T-cell (primary cell): ENCODE results near the gene TRIM62. TPM values are rescaled to one million over a fixed set of nuclear protein-coding genes. Genes with fewer than 3 reads are reported as not detected.

Source experiments
- ATAC-seq, 4 experiments: fragments of 200-7000 bp in 3 of 4; fragments of 150-1000 bp in 1 of 4; cut with Tn5 transposase; replicated peaks in 1 of 4; 1 replicate in 3 of 4; 2 replicates in 1 of 4; pipeline ENCODE4 v1.10.0; 2021; ENCODE audit warnings: moderate library complexity in 3 of 4, mild to moderate bottlenecking in 2 of 4, moderate number of reproducible peaks in 1 of 4
- CTCF ChIA-PET, 2 donors: fragments of 300-600 bp; sonication (Branson Sonifier 250); formaldehyde crosslinking; loops; one replicate each; lab custom pipeline; 2022; ENCODE audit warnings: antibody characterized with exemption in 2 of 2; lab: Charles Lee
- POLR2A ChIA-PET, 2 donors: fragments of 300-600 bp; sonication (Branson Sonifier 250); formaldehyde crosslinking; loops; one replicate each; lab custom pipeline; 2022; ENCODE audit warnings: antibody characterized with exemption in 2 of 2; lab: Charles Lee
- DNase-seq, 35 experiments: peaks; one replicate each; pipeline versions ENCODE4 v3.0.0 to v3.0.0-alpha.2; 2013 to 2023
- H3K27ac ChIP-seq: one replicate; pipeline ENCODE4 v1.5.1; 2013; ENCODE audit warnings: low read length
- H3K27me3 ChIP-seq, 2 experiments: replicated peaks in 1 of 2; 1 replicate in 1 of 2; 2 replicates in 1 of 2; pipeline versions ENCODE4 v1.6.1 to v1.7.0; 2013; ENCODE audit warnings: low read length in 1 of 2, mixed read lengths in 1 of 2; ENCODE audit not compliant: control insufficient read depth in 2 of 2, insufficient read depth in 2 of 2; ENCODE audit errors: extremely low read depth in 1 of 2
- H3K36me3 ChIP-seq, 2 donors: 1 replicate in 1 of 2; 2 replicates in 1 of 2; pipeline versions ENCODE4 v1.6.1 to v1.7.0; 2013; ENCODE audit warnings: low read length in 1 of 2; ENCODE audit not compliant: control insufficient read depth in 2 of 2, insufficient read depth in 1 of 2; ENCODE audit errors: extremely low read depth in 1 of 2
- H3K4me1 ChIP-seq, 2 experiments: 1 replicate in 1 of 2; 2 replicates in 1 of 2; pipeline versions ENCODE4 v1.6.1 to v1.7.0; 2013; ENCODE audit warnings: low read length in 2 of 2, mixed read lengths in 1 of 2; ENCODE audit not compliant: insufficient read depth in 2 of 2, control insufficient read depth in 1 of 2; ENCODE audit errors: extremely low read depth in 1 of 2
- H3K4me3 ChIP-seq, 2 donors: 1 replicate in 1 of 2; 2 replicates in 1 of 2; pipeline versions ENCODE4 v1.5.1 to v1.7.0; 2013; ENCODE audit warnings: mild to moderate bottlenecking in 2 of 2, low read length in 1 of 2, moderate library complexity in 1 of 2; ENCODE audit not compliant: control insufficient read depth in 1 of 2; ENCODE audit errors: extremely low read depth in 1 of 2
- H3K9me3 ChIP-seq: 2 replicates; pipeline ENCODE4 v1.7.0; 2013
- H3K27ac Mint-ChIP-seq, 2 donors: one replicate each; pipeline ENCODE4 v1.8.0; 2020 to 2021; ENCODE audit warnings: mild to moderate bottlenecking in 2 of 2, mixed read lengths in 2 of 2
- H3K27me3 Mint-ChIP-seq, 2 donors: one replicate each; pipeline ENCODE4 v1.8.0; 2021 to 2022; ENCODE audit warnings: mixed read lengths in 2 of 2
- H3K36me3 Mint-ChIP-seq: one replicate; pipeline ENCODE4 v1.8.0; 2021; ENCODE audit warnings: mixed read lengths
- H3K4me1 Mint-ChIP-seq, 3 donors: one replicate each; pipeline ENCODE4 v1.8.0; 2020 to 2022; ENCODE audit warnings: mixed read lengths in 3 of 3, mild to moderate bottlenecking in 1 of 3
- H3K4me3 Mint-ChIP-seq, 3 donors: one replicate each; pipeline ENCODE4 v1.8.0; 2020 to 2022; ENCODE audit warnings: mild to moderate bottlenecking in 3 of 3, mixed read lengths in 3 of 3, moderate library complexity in 3 of 3
- H3K9me3 Mint-ChIP-seq, 3 donors: one replicate each; pipeline ENCODE4 v1.8.0; 2020 to 2022; ENCODE audit warnings: mixed read lengths in 3 of 3
- WGBS: methylation state at CpG from one replicate; pipeline ENCODE4 v1.1.5; 2013; ENCODE audit warnings: missing lambda C conversion rate; ENCODE audit not compliant: insufficient coverage; 5-methylcytosine and 5-hydroxymethylcytosine counted together
- total RNA-seq, 35 experiments: library from RNA in 6 of 35; stranded (reverse) in 6 of 35; fragments of 120-200 nt in 1 of 35; gene quantifications; one replicate each; pipeline versions ENCODE4 v1.2.1 to v1.2.4 and lab custom pipeline; 2013 to 2026

TRIM62 gene
- total RNA-seq, 5 donors from 2014 or later (not counting 1 experiment from before 2014, with no cell fraction given), result 20.3 to 31.8 (median 24.3) TPM

GRCh38 chr1:33221385-33221758, 39.5 kb upstream of the TRIM62 start:
- Mint-ChIP-seq H3K36me3 (peaks cover 4% of the 10 kb centered on the region), H3K27me3 (peaks cover 2 to 4% of the 10 kb centered on the region in 2 donors), H3K27ac (no peak overlapping the region), H3K9me3 (peaks cover 7 to 18% (median 13%) of the 10 kb centered on the region in 3 donors), H3K4me3 (no peak overlapping the region), H3K4me1 (peaks cover 0 to 5% (median 0%) of the 10 kb centered on the region in 3 donors)
- Histone ChIP-seq H3K4me1 (peaks cover 0 to 2% of the 10 kb centered on the region in 2 experiments), H3K27ac (no peak overlapping the region), H3K36me3 (no peaks in the 10 kb centered on the region), H3K4me3 (no peak overlapping the region), H3K27me3 (peaks cover 0 to 10% of the 10 kb centered on the region in 2 experiments), H3K9me3 (no peaks in the 10 kb centered on the region)
- ChIA-PET POLR2A (no interaction called here), CTCF (no interaction called here)
- DNase-seq (no peak), ATAC-seq (no peak)
- no CpG with 5 or more reads among the region's 2 CpGs for WGBS

- ATAC-seq (no peak), DNase-seq (no peak)
- H3K9me3 ChIP-seq, result no peaks in the 10 kb centered on the region
- 82% methylated on average over 9 of the region's 12 CpGs for WGBS
- peaks cover 2 to 4% of the 10 kb centered on the region in 2 donors for H3K27me3 Mint-ChIP-seq
- peaks cover 7 to 18% (median 13%) of the 10 kb centered on the region in 3 donors for H3K9me3 Mint-ChIP-seq
- peaks cover 0 to 2% of the 10 kb centered on the region in 2 experiments for H3K4me1 ChIP-seq
- no peak overlapping the region for H3K27ac ChIP-seq
- POLR2A ChIA-PET, result no interaction called here
- H3K27me3 ChIP-seq, result peaks cover 0 to 10% of the 10 kb centered on the region in 2 experiments
- no peak overlapping the region for H3K4me3 ChIP-seq
- no peaks in the 10 kb centered on the region for H3K36me3 ChIP-seq
- peaks cover 0 to 5% (median 0%) of the 10 kb centered on the region in 3 donors for H3K4me1 Mint-ChIP-seq
- H3K4me3 Mint-ChIP-seq, result no peak overlapping the region
- CTCF ChIA-PET, result no interaction called here
- peaks cover 4% of the 10 kb centered on the region for H3K36me3 Mint-ChIP-seq
- no peak overlapping the region for H3K27ac Mint-ChIP-seq
Measured at GRCh38 chr1:33220676-33221384, 39.0 kb upstream of the TRIM62 start.

GRCh38 chr1:33219886-33220661, 38.2 kb upstream of the TRIM62 start:
- ChIA-PET POLR2A (no interaction called here), CTCF (no interaction called here)
- Mint-ChIP-seq H3K4me3 (no peak overlapping the region), H3K27me3 (peaks cover under 1 to 2% of the 10 kb centered on the region in 2 donors), H3K9me3 (peaks cover 7 to 17% (median 13%) of the 10 kb centered on the region in 3 donors), H3K27ac (no peak overlapping the region), H3K4me1 (peaks cover 0 to 5% (median 0%) of the 10 kb centered on the region in 3 donors), H3K36me3 (peaks cover 4% of the 10 kb centered on the region)
- peaks cover 0 to 10% of the 10 kb centered on the region in 2 experiments for H3K27me3 ChIP-seq
- no peaks in the 10 kb centered on the region for H3K9me3 ChIP-seq
- ATAC-seq, result no peak
- peaks cover 0 to 2% of the 10 kb centered on the region in 2 experiments for H3K4me1 ChIP-seq
- no peak overlapping the region for H3K4me3 ChIP-seq
- 79% methylated on average over 2 of the region's 7 CpGs for WGBS
- H3K27ac ChIP-seq, result no peak overlapping the region
- H3K36me3 ChIP-seq, result no peaks in the 10 kb centered on the region
- no peak for DNase-seq

- no peaks in the 10 kb centered on the region for H3K36me3 ChIP-seq
- POLR2A ChIA-PET, result no interaction called here
- no CpG with 5 or more reads among the region's 3 CpGs for WGBS
- no peak for DNase-seq
- no peak overlapping the region for H3K4me3 ChIP-seq
- H3K9me3 ChIP-seq, result no peaks in the 10 kb centered on the region
- Mint-ChIP-seq H3K4me3 (no peak overlapping the region), H3K27me3 (peaks cover 19 to 33% of the 10 kb centered on the region in 2 donors), H3K27ac (no peak overlapping the region), H3K36me3 (no peaks in the 10 kb centered on the region), H3K4me1 (no peaks in the 10 kb centered on the region), H3K9me3 (no peaks in the 10 kb centered on the region)
- ATAC-seq, result no peak
- H3K27ac ChIP-seq, result no peak overlapping the region
- no peaks in the 10 kb centered on the region for H3K4me1 ChIP-seq
- H3K27me3 ChIP-seq, result peaks cover 0 to 4% of the 10 kb centered on the region in 2 experiments
- CTCF ChIA-PET, result no interaction called here
Measured at GRCh38 chr1:33211972-33212371, 30.1 kb upstream of the TRIM62 start.

- DNase-seq (no peak), ATAC-seq (no peak)
- no peaks in the 10 kb centered on the region for H3K9me3 ChIP-seq
- no peaks in the 10 kb centered on the region for H3K4me1 ChIP-seq
- H3K27ac Mint-ChIP-seq, result no peak overlapping the region
- H3K27me3 ChIP-seq, result peaks cover 0 to 4% of the 10 kb centered on the region in 2 experiments
- no peak overlapping the region for H3K27ac ChIP-seq
- H3K27me3 Mint-ChIP-seq, result peaks cover 11 to 16% of the 10 kb centered on the region in 2 donors
- H3K36me3 Mint-ChIP-seq, result no peaks in the 10 kb centered on the region
- no peaks in the 10 kb centered on the region for H3K4me1 Mint-ChIP-seq
- no peak overlapping the region for H3K4me3 Mint-ChIP-seq
- ChIA-PET CTCF (no interaction called here), POLR2A (no interaction called here)
- no CpG with 5 or more reads among the region's 2 CpGs for WGBS
- no peaks in the 10 kb centered on the region for H3K9me3 Mint-ChIP-seq
- no peaks in the 10 kb centered on the region for H3K36me3 ChIP-seq
- H3K4me3 ChIP-seq, result no peak overlapping the region
Measured at GRCh38 chr1:33206340-33206739, 24.5 kb upstream of the TRIM62 start.

- WGBS, result no CpG with 5 or more reads among the region's 2 CpGs
- H3K9me3 Mint-ChIP-seq, result no peaks in the 10 kb centered on the region
- H3K27ac Mint-ChIP-seq, result no peak overlapping the region
- H3K36me3 ChIP-seq, result no peaks in the 10 kb centered on the region
- no peaks in the 10 kb centered on the region for H3K9me3 ChIP-seq
- no peaks in the 10 kb centered on the region for H3K36me3 Mint-ChIP-seq
- H3K4me1 Mint-ChIP-seq, result peaks cover 7 to 10% (median 7%) of the 10 kb centered on the region in 3 donors
- no peak overlapping the region for H3K4me3 ChIP-seq
- peaks cover 10 to 35% of the 10 kb centered on the region in 2 donors for H3K27me3 Mint-ChIP-seq
- ATAC-seq, result no peak
- H3K27ac ChIP-seq, result no peak overlapping the region
- ChIA-PET CTCF (no interaction called here), POLR2A (no interaction called here)
- no peak overlapping the region for H3K4me3 Mint-ChIP-seq
- DNase-seq, result no peak
- peaks cover 0 to 2% of the 10 kb centered on the region in 2 experiments for H3K27me3 ChIP-seq
- peaks cover 0 to 3% of the 10 kb centered on the region in 2 experiments for H3K4me1 ChIP-seq
Measured at GRCh38 chr1:33195556-33195955, 13.7 kb upstream of the TRIM62 start.
